ENCODE measurements around the gene DNM1. TPM values are rescaled to one million over a fixed set of nuclear protein-coding genes. Genes with fewer than 3 reads are reported as not detected.

DNM1 gene
- total RNA-seq, 1 donor from 2014 or later: 0.13 TPM

GRCh38 chr9:128274245-128274644 lies 71.1 kb downstream of the DNM1 start:
- no peak for DNase-seq (ENCODE audit: low read depth in 2 of 2)

- peak; percentile 43 to 66 for DNase-seq (ENCODE audit: low read depth in 2 of 2)
Measured at GRCh38 chr9:128275198-128276007, 72.2 kb downstream of the DNM1 start, which contains the start of gene GOLGA2. GOLGA2 (minus strand) TSS chr9:128276007; CDS start chr9:128275976, 31 bp downstream.

DNA sequence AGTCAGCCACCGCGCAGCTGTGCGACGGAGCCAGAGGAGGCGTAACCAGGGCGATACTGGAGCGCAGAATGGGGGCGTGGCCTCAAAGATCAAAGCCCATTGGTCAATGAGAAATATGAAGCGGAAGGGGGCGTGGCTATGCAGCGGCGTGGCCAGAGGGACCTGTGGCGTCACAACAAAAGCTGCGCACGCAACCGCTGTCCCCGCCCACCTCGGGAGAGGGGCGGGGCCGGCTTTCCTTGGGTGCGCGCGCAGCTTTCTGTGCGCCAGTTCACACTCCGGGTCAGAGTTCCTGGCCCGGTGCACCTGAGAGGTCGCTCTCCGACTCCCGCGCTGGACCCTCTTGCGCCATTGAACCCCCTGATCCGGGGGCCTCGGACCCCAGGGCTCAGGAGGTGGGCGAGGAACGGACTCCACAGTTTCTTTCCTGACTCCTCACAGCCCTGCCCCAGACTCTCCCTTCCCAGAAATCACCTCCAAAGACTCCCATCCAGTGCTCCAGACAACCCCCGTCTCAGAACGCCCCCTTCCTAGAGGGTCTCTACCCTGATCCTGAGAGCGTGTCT lies 72.9 kb downstream of the DNM1 start, which contains the start of gene SWI5:
Gene SWI5, plus strand, starts transcription at position 269 of the 566 bp plus-strand sequence.
- peak; percentile 98 to 100 for DNase-seq (ENCODE audit: low read depth in 2 of 2)

DNA sequence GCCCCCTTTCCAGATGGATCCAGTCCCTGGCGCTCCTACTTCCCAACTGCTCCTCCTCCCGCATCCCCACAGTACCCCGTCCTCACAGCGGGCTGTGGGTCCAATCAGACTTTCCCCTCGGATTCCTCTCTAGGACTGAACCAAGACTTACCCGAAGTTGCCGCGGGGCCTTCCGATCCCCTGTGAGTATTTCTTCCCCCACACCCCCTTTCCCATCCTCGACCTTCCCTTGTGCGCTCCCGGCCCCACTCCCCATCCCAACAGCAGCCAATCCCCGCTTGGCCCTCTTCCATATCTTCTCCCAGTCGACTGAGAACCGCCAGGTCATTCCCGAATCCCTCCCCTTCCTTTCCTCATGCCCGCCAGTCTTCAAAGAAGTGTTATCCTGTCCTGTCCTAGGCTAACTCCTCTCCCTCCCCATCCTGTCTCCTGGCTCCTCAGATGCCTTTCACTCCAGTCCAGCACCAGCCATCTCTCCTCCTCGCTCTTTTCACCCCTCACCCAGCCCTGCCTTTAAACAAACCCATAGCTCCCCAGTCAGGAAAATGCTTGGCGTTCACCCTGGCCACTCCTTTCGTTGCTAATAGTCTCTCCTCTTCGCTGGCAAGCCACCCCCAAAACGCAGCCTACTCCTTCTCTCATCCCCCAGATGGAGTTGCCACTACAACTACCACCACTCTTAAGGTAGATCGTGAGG lies 73.5 kb downstream of the DNM1 start:
- DNase-seq (ENCODE audit: low read depth in 2 of 2): peak in 1 of 2 donors; percentile 48

- DNase-seq (ENCODE audit: low read depth in 2 of 2): peak in 1 of 2 donors; percentile 76
Measured at GRCh38 chr9:128279088-128280073, 76.2 kb downstream of the DNM1 start.

DNA sequence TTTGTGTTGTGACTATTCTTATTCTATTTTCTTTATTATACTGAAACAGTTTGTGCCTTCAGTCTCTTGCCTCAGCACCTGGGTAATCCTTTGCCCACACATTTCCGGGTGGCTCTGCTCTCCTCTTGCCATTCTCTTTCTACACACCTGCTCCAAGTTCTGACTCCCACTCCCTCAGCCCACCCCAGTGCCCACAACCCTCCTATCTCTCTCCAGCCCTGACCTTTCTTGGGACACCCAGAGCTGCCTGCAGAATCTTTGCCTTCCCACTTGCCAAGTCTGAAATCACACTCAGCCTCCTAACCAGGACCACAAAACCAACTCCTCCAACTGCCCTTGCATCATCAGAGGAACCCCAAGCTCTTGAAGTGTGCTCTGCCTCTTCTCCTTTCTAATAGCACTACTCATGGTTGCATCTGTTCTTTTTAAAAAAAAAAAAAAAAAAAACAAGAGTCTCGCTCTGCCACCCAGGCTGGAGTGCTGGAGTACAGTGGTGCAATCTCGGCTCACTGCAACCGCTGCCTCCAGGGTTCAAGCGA lies 77.0 kb downstream of the DNM1 start:
- no peak for DNase-seq (ENCODE audit: low read depth in 2 of 2)

GRCh38 chr9:128282500-128282899 lies 79.3 kb downstream of the DNM1 start:
- peak in 1 of 2 donors; percentile 74 for DNase-seq (ENCODE audit: low read depth in 2 of 2)

- no peak for DNase-seq (ENCODE audit: low read depth in 2 of 2)
Measured at GRCh38 chr9:128285033-128285784, 82.0 kb downstream of the DNM1 start.

DNA sequence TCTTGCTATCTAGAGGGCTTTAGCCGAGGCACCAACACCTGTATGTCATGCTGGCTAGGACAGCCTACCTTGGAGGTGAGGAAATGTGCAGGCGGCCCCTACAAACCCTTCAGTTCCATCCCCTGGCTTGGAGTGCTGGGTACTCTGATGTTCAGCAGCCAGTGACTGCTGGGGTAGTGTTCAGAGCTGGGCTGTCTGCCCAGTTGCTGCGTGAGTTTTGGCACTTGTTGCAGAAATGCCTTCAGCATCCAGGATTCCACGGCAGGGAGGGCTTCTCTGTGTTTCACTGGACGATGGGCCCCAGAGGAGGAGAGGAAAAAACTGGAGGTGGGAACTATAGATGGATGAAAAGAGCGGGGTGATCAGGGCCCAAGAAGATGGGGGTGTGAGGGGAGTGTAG lies 83.3 kb downstream of the DNM1 start:
- no peak for DNase-seq (ENCODE audit: low read depth in 2 of 2)

DNA sequence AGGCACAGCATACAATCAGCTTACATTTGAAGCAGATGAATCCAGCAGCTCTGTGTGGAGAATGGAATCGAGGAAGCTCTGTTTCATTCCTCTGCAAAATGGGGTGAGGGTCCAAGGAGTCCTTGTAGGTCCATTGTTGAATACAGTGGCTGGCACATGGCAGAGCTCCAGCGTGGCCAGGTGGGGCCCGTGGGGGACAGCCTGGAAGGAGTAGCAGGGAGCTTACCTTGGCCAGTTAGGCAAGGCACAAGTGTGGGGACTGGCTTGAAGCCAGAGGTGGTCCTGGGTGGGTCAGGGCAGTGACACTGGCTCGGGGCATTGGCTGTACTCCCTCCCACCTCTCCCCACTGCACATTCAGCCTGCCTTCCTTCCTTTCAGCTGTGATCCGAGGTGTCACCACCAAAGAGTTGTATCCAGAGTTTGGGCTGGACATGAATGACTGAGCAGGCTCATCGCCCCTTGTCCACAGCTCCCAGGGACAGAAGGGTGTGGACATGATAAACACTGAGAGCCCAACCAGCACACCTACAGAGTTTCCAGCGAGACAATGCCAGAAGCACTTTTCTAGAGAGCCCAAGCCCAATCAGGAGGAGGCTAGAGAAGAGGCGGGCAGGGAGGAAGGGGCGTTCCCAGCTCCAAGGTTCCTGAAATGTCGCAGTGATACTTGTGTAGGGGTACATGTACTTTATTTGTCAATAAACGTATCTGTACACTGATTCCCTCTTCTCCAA lies 85.3 kb downstream of the DNM1 start:
- no peak for DNase-seq (ENCODE audit: low read depth in 2 of 2)

DNA sequence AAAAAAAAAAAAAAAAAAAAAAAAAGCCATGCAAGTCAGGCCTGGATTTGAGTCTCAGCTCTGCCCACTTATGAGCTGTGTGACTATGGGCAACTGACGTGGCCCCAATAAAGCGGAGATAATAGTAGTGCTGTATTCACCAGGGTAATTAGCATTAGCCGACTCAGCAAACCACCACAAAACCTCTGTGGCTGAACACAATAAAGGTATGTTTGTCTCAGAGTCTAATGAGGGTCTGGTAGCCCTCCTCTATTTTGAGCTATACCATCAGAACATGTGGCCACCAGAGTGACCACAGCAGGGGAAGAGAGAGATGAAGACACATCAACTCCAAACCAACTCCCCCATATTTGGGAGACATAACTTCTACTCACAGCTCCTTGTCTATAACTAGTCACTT lies 88.8 kb downstream of the DNM1 start:
- no peak for DNase-seq (ENCODE audit: low read depth in 2 of 2)

- no peak for DNase-seq (ENCODE audit: low read depth in 2 of 2)
Measured at GRCh38 chr9:128293091-128293490, 89.9 kb downstream of the DNM1 start.

DNA sequence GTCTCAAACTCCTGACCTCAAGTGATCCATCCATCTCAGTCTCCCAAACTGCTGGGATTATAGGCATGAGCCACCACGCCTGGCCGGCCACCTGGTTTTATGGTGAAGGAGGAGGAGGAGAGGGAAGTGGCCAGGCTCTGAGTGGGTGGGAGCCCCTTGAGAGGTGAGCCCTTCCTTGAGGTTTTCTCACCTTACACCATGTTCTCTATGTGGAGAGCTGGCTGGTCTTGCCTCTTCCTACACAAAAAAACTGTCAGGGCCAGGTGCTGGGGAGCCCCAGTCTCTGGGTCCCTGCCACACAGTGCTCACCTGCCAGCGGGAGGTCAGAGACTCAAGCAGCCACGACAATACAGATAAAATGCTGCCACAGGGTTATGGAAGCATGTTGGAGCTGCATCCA lies 91.0 kb downstream of the DNM1 start:
- DNase-seq (ENCODE audit: low read depth in 2 of 2): no peak

DNA sequence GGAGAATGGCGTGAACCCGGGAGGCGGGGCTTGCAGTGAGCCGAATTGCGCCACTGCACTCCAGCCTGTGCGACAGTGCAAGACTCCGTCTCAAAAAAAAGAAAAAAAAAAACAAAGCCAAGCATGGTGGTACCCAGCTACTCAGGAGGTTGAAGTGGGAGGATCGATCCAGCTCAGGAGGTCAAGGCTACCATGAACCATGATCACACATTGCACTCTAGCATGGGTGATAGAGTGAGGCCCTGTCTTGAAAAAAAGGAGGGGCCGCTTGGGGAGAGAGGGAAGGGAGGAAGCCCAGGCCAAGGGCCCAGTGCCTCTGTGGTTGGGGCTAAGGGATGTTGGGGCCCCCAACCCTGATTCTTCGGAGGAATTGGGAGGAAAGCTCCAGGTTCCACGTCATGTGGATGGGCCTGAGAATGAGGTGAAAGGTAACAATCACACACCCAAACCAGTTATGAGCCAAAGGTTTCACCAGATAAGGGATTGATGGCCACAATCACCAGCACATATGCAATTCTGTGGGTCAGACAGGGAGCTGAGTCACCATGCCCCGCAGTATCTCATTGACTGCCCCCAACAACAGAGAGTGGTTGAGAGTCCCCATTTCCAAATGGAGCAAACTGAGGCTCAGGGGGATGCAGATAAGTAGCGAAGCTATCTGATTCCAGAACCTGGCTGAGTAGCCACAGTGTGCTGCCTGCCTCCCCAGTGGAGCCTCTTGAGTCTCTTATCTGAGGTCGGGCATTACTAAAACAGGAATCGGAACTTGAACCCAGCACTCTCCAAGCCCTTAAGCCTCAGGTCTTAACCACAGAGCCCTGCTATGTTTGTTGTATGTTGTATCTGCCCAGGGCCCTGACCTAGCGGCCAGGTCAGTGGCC lies 93.4 kb downstream of the DNM1 start:
- DNase-seq (ENCODE audit: low read depth in 2 of 2): no peak

- DNase-seq (ENCODE audit: low read depth in 2 of 2): no peak
Measured at GRCh38 chr9:128297221-128297773, 94.1 kb downstream of the DNM1 start.

DNA sequence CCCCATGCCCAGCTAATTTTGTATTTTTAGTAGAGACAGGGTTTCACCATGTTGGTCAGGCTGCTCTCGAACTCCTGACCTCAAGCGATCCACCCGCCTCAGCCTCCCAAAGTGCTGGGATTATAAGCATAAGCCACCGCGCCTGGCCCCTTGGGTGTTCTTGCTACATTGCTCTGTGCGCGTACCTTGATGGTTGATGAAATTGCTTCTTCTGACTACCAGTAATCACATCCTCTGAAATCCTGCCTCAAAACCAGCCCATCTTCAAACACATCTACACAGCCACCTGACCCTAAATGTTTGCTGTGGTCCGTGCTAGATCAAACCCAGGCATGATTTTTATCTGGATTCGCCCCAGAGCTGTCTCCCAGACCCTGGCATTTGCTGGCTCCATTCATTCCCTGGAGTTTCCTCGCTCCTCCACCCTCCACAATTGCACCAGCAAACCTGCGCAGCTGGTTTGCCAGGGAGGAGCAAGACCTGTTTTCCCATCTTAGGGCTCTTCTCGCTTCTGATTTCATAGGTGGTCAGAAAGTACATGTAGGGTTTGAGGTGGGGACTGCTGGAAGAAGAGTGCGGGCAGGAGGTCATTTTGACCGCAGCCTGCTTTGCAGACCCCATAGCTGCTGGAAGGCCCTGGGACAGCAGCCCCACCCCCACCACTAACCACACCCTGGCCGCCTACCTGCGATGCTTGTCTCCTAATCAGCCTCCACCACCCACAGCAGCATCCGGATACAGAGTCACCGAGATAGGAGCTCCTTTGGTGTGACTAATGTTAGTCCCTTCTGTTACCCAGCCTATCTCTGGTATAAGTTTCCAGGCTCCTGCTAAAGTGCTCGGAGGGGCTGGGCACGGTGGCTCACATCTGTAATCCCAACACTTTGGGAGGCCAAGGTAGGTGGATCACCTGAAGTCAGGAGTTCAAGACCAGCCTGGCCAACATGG lies 95.6 kb downstream of the DNM1 start:
- DNase-seq (ENCODE audit: low read depth in 2 of 2): no peak

All from dermis microvascular lymphatic vessel endothelial cell (primary cell).